Right lobe of liver (tissue), 6 donors: ENCODE results near the gene AP3B2. TPM values are rescaled to one million over a fixed set of nuclear protein-coding genes. Genes with fewer than 3 reads are reported as not detected.

ENCODE experiments used
- ATAC-seq, 4 donors: fragments of 200-7000 bp; cut with Tn5 transposase; one replicate each; pipeline ENCODE4 v1.9.1; 2020; ENCODE audit warnings: mild to moderate bottlenecking in 4 of 4, moderate library complexity in 4 of 4
- DNase-seq, 3 donors: peaks; one replicate each; pipeline ENCODE4 v3.0.0-alpha.2; 2020
- H3K27ac ChIP-seq, 3 donors: fragments of 200-600 bp; one replicate each; pipeline ENCODE4 v1.8.0; 2022
- H3K27me3 ChIP-seq, 2 donors: fragments of 200-600 bp; one replicate each; pipeline ENCODE4 v1.8.0; 2022
- H3K36me3 ChIP-seq, 4 donors: fragments of 200-600 bp; sonication (generic) in 1 of 4; one replicate each; pipeline versions ENCODE4 v1.5.1 to v1.8.0; 2017 to 2022; ENCODE audit warnings: control low read depth in 1 of 4
- H3K4me1 ChIP-seq, 4 donors: fragments of 200-600 bp; sonication (generic) in 1 of 4; one replicate each; pipeline versions ENCODE4 v1.5.1 to v1.8.0; 2017 to 2022; ENCODE audit warnings: control low read depth in 1 of 4
- H3K4me3 ChIP-seq, 3 donors: fragments of 200-600 bp; one replicate each; pipeline ENCODE4 v1.8.0; 2022
- H3K9me3 ChIP-seq, 4 donors: fragments of 200-600 bp; sonication (generic) in 1 of 4; one replicate each; pipeline versions ENCODE4 v1.5.1 to v1.8.0; 2017 to 2022; ENCODE audit warnings: control low read depth in 1 of 4
- CTCF ChIP-seq, 4 donors: fragments of 200-600 bp in 3 of 4; fragments of 450-650 bp in 1 of 4; IDR thresholded peaks; one replicate each; pipeline versions ENCODE4 v1.5.1 to v1.8.0; 2016 to 2022; ENCODE audit warnings: antibody characterized with exemption in 4 of 4, mild to moderate bottlenecking in 2 of 4
- POLR2A ChIP-seq: fragments of 450-650 bp; IDR thresholded peaks from one replicate; pipeline ENCODE4 v1.6.1; 2017; ENCODE audit warnings: antibody characterized with exemption, mild to moderate bottlenecking
- WGBS: methylation state at CpG from one replicate; pipeline ENCODE4 v1.1.6; 2018; ENCODE audit warnings: low coverage, low lambda C conversion rate; ENCODE audit not compliant: insufficient coverage; ENCODE audit errors: missing lambda C conversion rate; 5-methylcytosine and 5-hydroxymethylcytosine counted together
- intact Hi-C, 2 donors: fragments of 100-400 bp; cut with DNase I; formaldehyde crosslinking; loops; one replicate each; pipeline versions ENCODE4 v1.11.2 to v1.14.1; 2022
- total RNA-seq, 6 experiments: library from RNA; depleted of rRNA in 2 of 6; stranded (reverse); fragments of >200 nt in 2 of 6; fragmentation: NEBNext Ultra II Directional in 3 of 6; extraction: Animal tissue kit (Norgen Biotek cat#: 25700) in 3 of 6; gene quantifications; one replicate each; pipeline versions ENCODE4 v1.1.0 to v1.2.4, GENCODE V29; 2016 to 2023
- donor health status: DM: no; HTN: yes; CAD: no.
- donor health status: DM: no; HTN: no; CAD: no.
- donor health status: DM: no; HTN: no; CAD: no.
- donor health status: DM: no; HTN: yes; CAD: no.
- donor health status: DM: no; HTN: yes; CAD: no.

The AP3B2 gene
- total RNA-seq, 6 experiments from 2014 or later: 0.12 TPM; not detected in 5

- Histone ChIP-seq H3K36me3 (no peaks in the 10 kb centered on the region), H3K4me1 (no peaks in the 10 kb centered on the region), H3K4me3 (no peak overlapping the region), H3K27ac (no peak overlapping the region), H3K9me3 (no peaks in the 10 kb centered on the region), H3K27me3 (no peaks in the 10 kb centered on the region)
- ATAC-seq: no peak
- TF ChIP-seq POLR2A: no peak
- no peak for TF ChIP-seq CTCF (IDR thresholded peaks at IDR 0.05)
- WGBS: 82% methylated on average over 23 of the region's 23 CpGs
- DNase-seq: no peak
- intact Hi-C loops: no loop called here
Measured at GRCh38 chr15:82692171-82692570, 17.5 kb downstream of the AP3B2 start.

DNA sequence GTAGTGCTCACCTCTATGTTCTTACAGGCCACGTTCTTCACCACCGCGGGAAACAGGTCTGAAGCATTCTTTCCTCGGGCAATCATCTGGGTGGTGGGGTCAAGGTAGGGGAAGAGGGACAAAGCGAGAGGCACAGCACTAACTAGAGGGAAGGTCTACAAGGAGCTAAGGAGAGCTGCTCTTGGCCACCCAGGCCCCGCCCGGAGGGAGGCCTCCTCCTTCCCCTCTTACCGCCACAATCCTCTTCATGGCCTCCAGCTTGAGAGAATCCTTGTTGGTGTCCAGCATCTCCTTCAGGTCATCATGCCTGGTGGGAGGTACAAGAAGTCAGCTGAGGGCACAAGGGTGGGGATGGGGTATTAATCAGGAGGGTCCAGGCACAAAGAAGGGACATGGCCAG is 20.5 kb downstream of the AP3B2 start:
- ATAC-seq: no peak
- Histone ChIP-seq H3K27ac (no peak overlapping the region), H3K27me3 (no peaks in the 10 kb centered on the region), H3K36me3 (no peaks in the 10 kb centered on the region), H3K9me3 (no peaks in the 10 kb centered on the region), H3K4me1 (no peaks in the 10 kb centered on the region), H3K4me3 (no peak overlapping the region)
- WGBS: 93% methylated on average over 3 of the region's 8 CpGs
- intact Hi-C loops: no loop called here
- no peak for TF ChIP-seq POLR2A
- no peak for TF ChIP-seq CTCF (IDR thresholded peaks at IDR 0.05)
- no peak for DNase-seq

GRCh38 chr15:82688691-82689090 is 21.0 kb downstream of the AP3B2 start:
- ATAC-seq: no peak
- Histone ChIP-seq H3K27me3 (no peaks in the 10 kb centered on the region), H3K4me3 (no peak overlapping the region), H3K27ac (no peak overlapping the region), H3K9me3 (no peaks in the 10 kb centered on the region), H3K4me1 (no peaks in the 10 kb centered on the region), H3K36me3 (no peaks in the 10 kb centered on the region)
- 63% methylated on average over 4 of the region's 10 CpGs for WGBS
- no peak for DNase-seq
- intact Hi-C loops: no loop called here
- TF ChIP-seq POLR2A (no peak), CTCF (IDR thresholded peaks at IDR 0.05) (no peak)

DNA sequence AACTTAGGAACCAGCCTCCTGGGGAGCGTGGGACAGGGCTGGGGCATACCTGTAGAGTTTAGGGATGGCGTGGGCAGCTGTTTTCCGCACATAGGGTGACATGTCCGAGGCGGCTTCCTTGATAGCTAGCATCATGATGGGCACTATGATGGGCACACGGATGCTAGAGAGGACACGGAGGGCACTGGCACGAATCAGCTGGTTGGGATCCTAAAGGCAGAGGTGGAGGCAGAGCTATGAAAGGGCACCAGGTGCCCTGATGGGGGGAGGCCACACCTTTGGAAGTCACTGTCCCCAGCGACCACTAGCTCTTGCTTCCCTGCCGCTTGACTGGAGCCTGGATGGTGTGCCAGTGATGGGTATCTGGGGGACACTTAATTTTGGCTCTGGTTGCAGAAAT is 28.3 kb downstream of the AP3B2 start:
- no peak overlapping the region for H3K4me3 ChIP-seq
- TF ChIP-seq POLR2A: no peak
- no peak for TF ChIP-seq CTCF (IDR thresholded peaks at IDR 0.05)
- no peak for ATAC-seq
- intact Hi-C loops: no loop called here
- no peak for DNase-seq
- H3K36me3 ChIP-seq: no peaks in the 10 kb centered on the region
- H3K27me3 ChIP-seq: peaks cover 0 to 3% of the 10 kb centered on the region in 2 donors
- H3K27ac ChIP-seq: no peak overlapping the region
- H3K9me3 ChIP-seq: no peaks in the 10 kb centered on the region
- no peaks in the 10 kb centered on the region for H3K4me1 ChIP-seq
- 83% methylated on average over 3 of the region's 10 CpGs for WGBS
